ENCODE results near the gene NR3C1.

NR3C1 gene

DNA sequence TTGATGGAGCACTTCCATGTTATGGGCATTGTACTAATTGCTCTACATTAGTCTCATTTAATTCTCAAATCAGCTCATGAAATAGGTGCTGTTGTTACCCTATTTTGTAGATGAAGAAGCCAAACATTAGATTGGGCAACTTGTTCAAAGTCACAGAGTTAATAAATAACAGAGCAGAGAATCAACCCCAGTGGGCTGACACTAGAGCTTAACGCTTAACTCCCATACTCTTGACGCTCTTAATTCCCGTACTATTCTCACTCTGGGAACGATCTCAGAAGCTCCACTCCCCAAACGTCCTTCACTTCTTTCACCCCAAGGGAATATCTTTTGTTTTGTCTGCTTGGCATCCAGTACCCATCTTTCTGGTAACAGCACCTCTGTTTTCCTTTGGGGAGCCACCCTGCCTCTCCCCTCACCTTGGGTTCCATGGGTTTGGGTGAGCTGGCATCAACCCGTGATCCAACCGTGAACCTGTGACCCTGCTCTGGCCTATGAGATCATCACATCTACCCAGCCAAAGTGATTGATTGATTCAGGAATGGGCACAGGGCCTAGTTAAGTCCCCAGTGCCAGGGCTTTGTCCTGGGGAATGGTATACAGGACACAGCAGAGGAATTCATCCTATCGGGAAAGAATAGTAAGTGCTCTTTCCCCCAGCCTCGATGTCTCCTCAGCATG is 169.2 kb downstream of the NR3C1 start:
- TF ChIP-seq, protein P1, sequence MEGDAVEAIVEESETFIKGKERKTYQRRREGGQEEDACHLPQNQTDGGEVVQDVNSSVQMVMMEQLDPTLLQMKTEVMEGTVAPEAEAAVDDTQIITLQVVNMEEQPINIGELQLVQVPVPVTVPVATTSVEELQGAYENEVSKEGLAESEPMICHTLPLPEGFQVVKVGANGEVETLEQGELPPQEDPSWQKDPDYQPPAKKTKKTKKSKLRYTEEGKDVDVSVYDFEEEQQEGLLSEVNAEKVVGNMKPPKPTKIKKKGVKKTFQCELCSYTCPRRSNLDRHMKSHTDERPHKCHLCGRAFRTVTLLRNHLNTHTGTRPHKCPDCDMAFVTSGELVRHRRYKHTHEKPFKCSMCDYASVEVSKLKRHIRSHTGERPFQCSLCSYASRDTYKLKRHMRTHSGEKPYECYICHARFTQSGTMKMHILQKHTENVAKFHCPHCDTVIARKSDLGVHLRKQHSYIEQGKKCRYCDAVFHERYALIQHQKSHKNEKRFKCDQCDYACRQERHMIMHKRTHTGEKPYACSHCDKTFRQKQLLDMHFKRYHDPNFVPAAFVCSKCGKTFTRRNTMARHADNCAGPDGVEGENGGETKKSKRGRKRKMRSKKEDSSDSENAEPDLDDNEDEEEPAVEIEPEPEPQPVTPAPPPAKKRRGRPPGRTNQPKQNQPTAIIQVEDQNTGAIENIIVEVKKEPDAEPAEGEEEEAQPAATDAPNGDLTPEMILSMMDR (IDR thresholded peaks at IDR 0.05; ENCODE audit: insufficient read depth, low read depth, low read length, missing control alignments): no peak
- no peak for DNase-seq (ENCODE audit: low read depth)
- no peak overlapping the region for H3K4me3 ChIP-seq (ENCODE audit: low read depth, low read length)

- TF ChIP-seq, protein P1 (IDR thresholded peaks at IDR 0.05; ENCODE audit: insufficient read depth, low read depth, low read length, missing control alignments): no peak
- DNase-seq (ENCODE audit: low read depth): no peak
- no peak overlapping the region for H3K4me3 ChIP-seq (ENCODE audit: low read depth, low read length)
These were observed 170.5 kb downstream of the NR3C1 start for GRCh38 chr5:143233031-143233430.

DNA sequence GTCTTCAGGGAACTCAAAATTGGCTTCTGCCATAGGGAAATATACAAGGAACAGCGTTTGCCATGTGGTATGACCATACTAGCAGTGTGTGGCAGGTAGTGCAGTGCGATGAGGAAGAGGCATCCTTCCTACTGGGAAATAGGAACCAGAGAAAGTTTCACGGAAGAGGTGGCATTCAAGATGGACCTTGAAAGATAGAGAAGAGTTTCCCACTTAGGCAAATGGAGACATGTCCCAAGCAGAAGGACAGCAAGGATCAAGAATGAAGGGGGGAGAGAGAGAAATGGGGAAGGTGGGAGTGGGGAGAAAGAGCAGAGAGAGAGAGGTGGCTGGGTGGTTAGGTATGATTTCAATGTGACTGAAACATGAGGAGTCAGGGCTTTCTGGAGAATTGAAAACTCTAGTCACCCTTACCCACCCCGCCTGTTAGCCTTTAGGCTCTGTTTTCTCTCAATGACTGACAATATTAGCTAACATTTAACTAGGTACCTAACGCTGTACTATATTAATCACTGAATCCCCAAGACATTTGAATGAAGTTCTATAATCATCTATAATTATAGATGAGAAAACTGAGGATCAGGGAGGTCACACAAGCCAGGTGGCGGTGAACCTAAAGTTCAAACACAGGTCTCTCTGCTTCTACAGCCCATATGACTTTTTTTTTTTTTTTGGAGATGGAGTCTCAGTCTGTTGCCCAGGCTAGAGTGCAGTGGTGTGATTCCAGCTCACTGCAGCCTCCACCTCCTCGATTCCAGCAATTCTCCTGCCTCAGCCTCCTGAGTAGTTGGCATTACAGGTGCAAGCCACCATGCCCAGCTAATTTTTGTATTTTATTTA is 171.3 kb downstream of the NR3C1 start:
- no peak overlapping the region for H3K4me3 ChIP-seq (ENCODE audit: low read depth, low read length)
- TF ChIP-seq, protein P1 (IDR thresholded peaks at IDR 0.05; ENCODE audit: insufficient read depth, low read depth, low read length, missing control alignments): no peak
- no peak for DNase-seq (ENCODE audit: low read depth)

GRCh38 chr5:143231416-143231815 is 172.1 kb downstream of the NR3C1 start:
- DNase-seq (ENCODE audit: low read depth): no peak
- no peak overlapping the region for H3K4me3 ChIP-seq (ENCODE audit: low read depth, low read length)
- TF ChIP-seq, protein P1 (IDR thresholded peaks at IDR 0.05; ENCODE audit: insufficient read depth, low read depth, low read length, missing control alignments): no peak

- TF ChIP-seq, protein P1 (IDR thresholded peaks at IDR 0.05; ENCODE audit: insufficient read depth, low read depth, low read length, missing control alignments): no peak
- DNase-seq (ENCODE audit: low read depth): peak; percentile 69
- H3K4me3 ChIP-seq (ENCODE audit: low read depth, low read length): peak overlapping the region; percentile 27
These were observed 172.8 kb downstream of the NR3C1 start for GRCh38 chr5:143230676-143230996.

GRCh38 chr5:143229896-143230675 is 173.4 kb downstream of the NR3C1 start:
- TF ChIP-seq, protein P1 (IDR thresholded peaks at IDR 0.05; ENCODE audit: insufficient read depth, low read depth, low read length, missing control alignments): no peak
- peak; percentile 94 for DNase-seq (ENCODE audit: low read depth)
- peak overlapping the region; percentile 27 for H3K4me3 ChIP-seq (ENCODE audit: low read depth, low read length)
